ENCODE data around the gene FAM216B.
"Not testable (repeated sequence)": the region's sequence is repeated elsewhere in the genome, so short reads cannot be mapped to it uniquely, and the experiment has no call there.

Gene FAM216B

DNA sequence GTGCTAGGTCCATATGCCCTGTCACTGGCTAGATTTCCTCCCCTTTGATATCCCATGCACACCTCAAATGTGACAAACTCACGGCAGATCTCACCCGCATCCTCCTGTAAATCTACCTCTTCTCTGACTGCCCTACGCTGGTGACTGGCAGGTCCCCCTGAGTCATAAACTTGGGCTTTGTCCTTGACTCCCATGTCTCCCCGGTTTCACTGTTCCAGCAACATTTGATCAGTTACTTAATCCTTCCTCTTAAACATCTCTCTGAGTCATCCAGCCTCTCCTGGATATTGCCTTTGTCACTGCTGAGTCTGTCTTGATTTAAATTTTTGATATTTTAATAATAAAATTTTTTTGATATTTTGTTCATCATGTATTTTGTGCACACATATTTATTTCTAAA lies 26.5 kb downstream of the FAM216B start:
- no peak overlapping the region for H3K4me3 ChIP-seq (ENCODE audit: low read depth in 1 of 2, low read length in 2 of 2)
- H3K27me3 ChIP-seq (ENCODE audit: low read depth, low read length) = no peaks in the 10 kb centered on the region
- no peaks in the 10 kb centered on the region for H3K36me3 ChIP-seq (ENCODE audit: control insufficient read depth in 1 of 2, insufficient read depth in 2 of 2, low read length in 2 of 2)
- no peaks in the 10 kb centered on the region for H3K4me1 ChIP-seq (ENCODE audit: control insufficient read depth in 1 of 2, insufficient read depth in 2 of 2, low read length in 2 of 2)
- H3K9me3 ChIP-seq (ENCODE audit: control insufficient read depth in 1 of 2, low read length in 2 of 2) = no peaks in the 10 kb centered on the region
- H3K27ac ChIP-seq (ENCODE audit: low read length) = no peak overlapping the region

- Histone ChIP-seq H3K27ac (ENCODE audit: low read length) (no peak overlapping the region), H3K27me3 (ENCODE audit: low read depth, low read length) (no peaks in the 10 kb centered on the region), H3K36me3 (ENCODE audit: control insufficient read depth in 1 of 2, insufficient read depth in 2 of 2, low read length in 2 of 2) (no peaks in the 10 kb centered on the region), H3K4me1 (ENCODE audit: control insufficient read depth in 1 of 2, insufficient read depth in 2 of 2, low read length in 2 of 2) (no peaks in the 10 kb centered on the region), H3K9me3 (ENCODE audit: control insufficient read depth in 1 of 2, low read length in 2 of 2) (no peaks in the 10 kb centered on the region), H3K4me3 (ENCODE audit: low read depth in 1 of 2, low read length in 2 of 2) (no peak overlapping the region)
These were observed 27.1 kb downstream of the FAM216B start for GRCh38 chr13:42808341-42808940.

DNA sequence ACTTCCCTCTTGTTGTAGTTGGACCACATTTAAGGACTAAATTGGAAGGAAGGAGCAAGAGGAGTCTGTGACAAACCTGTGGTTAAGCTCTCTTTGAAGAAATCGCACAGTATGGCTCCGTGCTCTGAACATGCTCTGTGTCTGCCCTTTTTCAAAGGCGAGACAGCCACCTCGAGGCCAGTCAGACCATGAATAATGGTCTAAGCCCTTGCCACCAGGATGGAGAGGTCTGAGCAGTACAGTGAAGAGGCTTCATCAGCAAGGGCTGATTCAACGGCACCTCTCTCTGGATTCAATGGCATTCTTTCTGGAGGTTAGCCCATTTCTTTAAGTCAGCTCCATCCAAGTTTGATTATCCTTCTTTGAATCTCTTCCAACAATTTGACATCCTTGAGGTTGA lies 30.9 kb downstream of the FAM216B start:
- Histone ChIP-seq H3K27ac (ENCODE audit: low read length) (no peak overlapping the region), H3K36me3 (ENCODE audit: control insufficient read depth in 1 of 2, insufficient read depth in 2 of 2, low read length in 2 of 2) (no peaks in the 10 kb centered on the region), H3K27me3 (ENCODE audit: low read depth, low read length) (no peaks in the 10 kb centered on the region), H3K9me3 (ENCODE audit: control insufficient read depth in 1 of 2, low read length in 2 of 2) (no peaks in the 10 kb centered on the region), H3K4me3 (ENCODE audit: low read depth in 1 of 2, low read length in 2 of 2) (no peak overlapping the region), H3K4me1 (ENCODE audit: control insufficient read depth in 1 of 2, insufficient read depth in 2 of 2, low read length in 2 of 2) (no peaks in the 10 kb centered on the region)

DNA sequence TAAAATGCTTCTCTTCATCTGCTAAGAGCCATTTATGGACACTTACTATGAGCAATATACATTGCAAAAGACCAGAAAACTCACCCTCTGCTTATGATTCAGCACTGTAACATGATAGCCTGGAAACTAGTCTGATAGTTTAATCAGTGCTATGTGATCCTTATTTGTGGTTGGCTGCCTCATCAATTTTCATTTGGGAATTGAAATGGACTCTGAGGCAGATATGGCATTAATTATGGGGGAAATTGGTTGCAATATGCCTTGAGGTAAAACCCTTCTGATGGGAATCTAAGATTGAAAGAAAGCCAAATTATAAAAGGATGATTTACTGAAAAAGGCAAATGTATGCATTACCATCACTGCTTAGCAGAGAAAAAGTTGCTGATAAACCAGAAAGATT lies 33.5 kb downstream of the FAM216B start:
- Histone ChIP-seq H3K4me1 (ENCODE audit: control insufficient read depth in 1 of 2, insufficient read depth in 2 of 2, low read length in 2 of 2) (no peaks in the 10 kb centered on the region), H3K9me3 (ENCODE audit: control insufficient read depth in 1 of 2, low read length in 2 of 2) (no peaks in the 10 kb centered on the region), H3K27ac (ENCODE audit: low read length) (no peak overlapping the region), H3K27me3 (ENCODE audit: low read depth, low read length) (no peaks in the 10 kb centered on the region), H3K36me3 (ENCODE audit: control insufficient read depth in 1 of 2, insufficient read depth in 2 of 2, low read length in 2 of 2) (no peaks in the 10 kb centered on the region), H3K4me3 (ENCODE audit: low read depth in 1 of 2, low read length in 2 of 2) (no peak overlapping the region)

DNA sequence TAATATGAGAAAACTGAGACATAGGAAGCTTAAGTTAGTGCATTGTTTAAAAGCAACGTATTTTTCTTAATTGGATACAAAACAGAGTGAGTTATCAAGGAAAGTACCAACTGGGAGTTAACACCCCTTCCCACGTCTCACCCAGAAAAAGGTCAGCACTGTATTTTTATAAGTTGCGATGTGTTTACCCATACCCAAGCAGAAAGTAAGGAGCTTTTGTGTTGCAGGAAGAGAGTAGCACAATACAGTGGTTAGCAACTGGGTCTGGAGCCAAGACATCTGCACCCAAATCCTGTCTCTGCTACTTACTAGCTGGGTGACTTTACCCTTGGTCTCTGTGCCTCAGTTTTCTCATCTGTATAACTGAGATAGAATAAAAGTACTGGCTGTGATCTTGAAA lies 34.3 kb downstream of the FAM216B start:
- no peaks in the 10 kb centered on the region for H3K4me1 ChIP-seq (ENCODE audit: control insufficient read depth in 1 of 2, insufficient read depth in 2 of 2, low read length in 2 of 2)
- H3K27me3 ChIP-seq (ENCODE audit: low read depth, low read length) = no peaks in the 10 kb centered on the region
- H3K36me3 ChIP-seq (ENCODE audit: control insufficient read depth in 1 of 2, insufficient read depth in 2 of 2, low read length in 2 of 2) = no peaks in the 10 kb centered on the region

DNA sequence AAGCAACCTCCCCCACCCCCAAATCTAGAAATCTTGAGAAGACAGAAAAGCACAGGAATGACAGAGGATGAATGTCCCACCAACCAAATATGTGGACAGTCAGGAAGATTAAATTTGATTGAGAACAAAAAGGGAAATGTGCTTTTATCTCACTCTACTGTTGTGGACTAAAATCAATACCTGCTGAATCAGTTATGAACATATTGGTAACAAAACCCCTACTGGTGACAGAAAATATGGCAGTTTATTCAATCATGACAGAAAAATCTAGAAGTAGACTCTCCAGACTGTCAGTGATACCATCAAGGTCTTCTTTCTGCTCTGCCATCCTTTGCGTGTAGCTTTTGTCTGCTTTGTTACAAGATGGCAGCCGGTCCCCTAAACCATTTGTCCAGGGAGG lies 35.2 kb downstream of the FAM216B start:
- H3K36me3 ChIP-seq (ENCODE audit: control insufficient read depth in 1 of 2, insufficient read depth in 2 of 2, low read length in 2 of 2) = no peaks in the 10 kb centered on the region

More for the DNA sequence above, 34.3 kb downstream of the FAM216B start:
- H3K9me3 ChIP-seq (ENCODE audit: control insufficient read depth in 1 of 2, low read length in 2 of 2) = no peaks in the 10 kb centered on the region
- H3K4me3 ChIP-seq (ENCODE audit: low read depth in 1 of 2, low read length in 2 of 2) = no peak overlapping the region
- H3K27ac ChIP-seq (ENCODE audit: low read length) = no peak overlapping the region

GRCh38 chr13:42819687-42820086 lies 38.3 kb downstream of the FAM216B start:
- not testable (repeated sequence) for H3K4me3 ChIP-seq (ENCODE audit: low read depth in 1 of 2, low read length in 2 of 2); H3K27ac ChIP-seq (ENCODE audit: low read length); H3K9me3 ChIP-seq (ENCODE audit: control insufficient read depth in 1 of 2, low read length in 2 of 2); H3K36me3 ChIP-seq (ENCODE audit: control insufficient read depth in 1 of 2, insufficient read depth in 2 of 2, low read length in 2 of 2); H3K4me1 ChIP-seq (ENCODE audit: control insufficient read depth in 1 of 2, insufficient read depth in 2 of 2, low read length in 2 of 2); H3K27me3 ChIP-seq (ENCODE audit: low read depth, low read length)

More for the DNA sequence above, 35.2 kb downstream of the FAM216B start:
- no peaks in the 10 kb centered on the region for H3K27me3 ChIP-seq (ENCODE audit: low read depth, low read length)
- H3K9me3 ChIP-seq (ENCODE audit: control insufficient read depth in 1 of 2, low read length in 2 of 2) = no peaks in the 10 kb centered on the region
- H3K4me3 ChIP-seq (ENCODE audit: low read depth in 1 of 2, low read length in 2 of 2) = no peak overlapping the region
- H3K27ac ChIP-seq (ENCODE audit: low read length) = no peak overlapping the region
- no peaks in the 10 kb centered on the region for H3K4me1 ChIP-seq (ENCODE audit: control insufficient read depth in 1 of 2, insufficient read depth in 2 of 2, low read length in 2 of 2)

- no peaks in the 10 kb centered on the region for H3K27me3 ChIP-seq (ENCODE audit: low read depth, low read length)
- no peaks in the 10 kb centered on the region for H3K4me1 ChIP-seq (ENCODE audit: control insufficient read depth in 1 of 2, insufficient read depth in 2 of 2, low read length in 2 of 2)
- peak overlapping the region; percentile 35 for H3K27ac ChIP-seq (ENCODE audit: low read length)
- H3K4me3 ChIP-seq (ENCODE audit: low read depth in 1 of 2, low read length in 2 of 2) = no peak overlapping the region
- H3K9me3 ChIP-seq (ENCODE audit: control insufficient read depth in 1 of 2, low read length in 2 of 2) = no peaks in the 10 kb centered on the region
- no peaks in the 10 kb centered on the region for H3K36me3 ChIP-seq (ENCODE audit: control insufficient read depth in 1 of 2, insufficient read depth in 2 of 2, low read length in 2 of 2)
These were observed 39.1 kb downstream of the FAM216B start for GRCh38 chr13:42820451-42820850.

DNA sequence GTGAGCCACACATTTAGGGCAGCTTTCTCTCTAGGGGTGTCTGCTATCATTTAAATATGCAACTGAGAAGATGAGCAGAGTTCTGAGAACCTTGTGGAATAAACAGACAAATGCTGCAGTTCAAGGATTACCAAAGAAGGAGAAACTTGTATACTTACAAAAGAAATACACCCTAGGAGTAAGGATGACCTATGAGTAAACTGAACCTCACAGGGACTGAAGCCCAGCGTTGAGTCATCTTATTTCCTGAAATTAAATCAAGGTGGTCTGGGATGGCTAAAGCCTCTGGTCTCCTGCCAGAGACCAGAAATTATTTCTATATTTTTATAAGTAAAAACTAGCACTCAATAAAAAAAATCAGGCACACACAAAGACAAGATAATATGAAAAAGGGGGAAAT lies 40.1 kb downstream of the FAM216B start:
- H3K4me1 ChIP-seq (ENCODE audit: control insufficient read depth in 1 of 2, insufficient read depth in 2 of 2, low read length in 2 of 2) = no peaks in the 10 kb centered on the region

DNA sequence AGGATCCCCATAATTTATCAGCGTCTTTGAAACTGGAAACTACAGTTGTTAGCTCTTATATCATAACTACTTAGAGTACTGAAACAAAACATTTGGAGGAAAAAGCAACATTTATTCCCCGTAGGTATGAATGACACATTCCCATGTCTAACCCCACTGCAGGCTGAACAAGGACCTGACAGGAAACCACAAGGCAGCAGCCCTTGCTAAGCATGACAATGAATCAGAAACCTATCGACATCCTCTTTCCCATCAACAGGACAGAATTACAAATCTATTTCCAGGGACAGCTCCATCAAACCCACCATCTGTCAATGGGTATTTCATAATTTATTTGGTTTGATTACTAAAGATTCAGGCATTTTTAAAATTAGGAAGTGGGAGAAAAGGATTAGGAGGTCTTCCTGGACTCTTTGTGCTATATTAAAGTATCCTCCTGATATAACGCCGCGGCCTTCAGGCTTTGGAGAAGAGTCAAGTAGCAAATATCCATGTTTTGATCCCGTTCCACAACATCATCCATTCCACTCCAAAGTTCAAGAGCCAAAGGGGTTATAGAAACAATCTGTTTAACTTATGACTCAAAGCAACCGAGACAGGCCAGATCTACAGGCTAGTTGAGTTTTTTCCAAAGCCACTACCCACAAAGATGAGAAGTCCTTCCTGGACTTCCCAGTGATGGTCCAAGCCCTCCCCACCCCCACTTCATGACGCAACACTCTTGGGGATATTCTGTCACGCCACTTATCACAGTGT lies 51.1 kb downstream of the FAM216B start:
- no peaks in the 10 kb centered on the region for H3K4me1 ChIP-seq (ENCODE audit: control insufficient read depth in 1 of 2, insufficient read depth in 2 of 2, low read length in 2 of 2)
- no peak overlapping the region for H3K4me3 ChIP-seq (ENCODE audit: low read depth in 1 of 2, low read length in 2 of 2)
- H3K27me3 ChIP-seq (ENCODE audit: low read depth, low read length) = no peaks in the 10 kb centered on the region
- H3K9me3 ChIP-seq (ENCODE audit: control insufficient read depth in 1 of 2, low read length in 2 of 2) = no peaks in the 10 kb centered on the region
- no peak overlapping the region for H3K27ac ChIP-seq (ENCODE audit: low read length)
- H3K36me3 ChIP-seq (ENCODE audit: control insufficient read depth in 1 of 2, insufficient read depth in 2 of 2, low read length in 2 of 2) = no peaks in the 10 kb centered on the region

More for the DNA sequence above, 40.1 kb downstream of the FAM216B start:
- Histone ChIP-seq H3K9me3 (ENCODE audit: control insufficient read depth in 1 of 2, low read length in 2 of 2) (no peaks in the 10 kb centered on the region), H3K27me3 (ENCODE audit: low read depth, low read length) (no peaks in the 10 kb centered on the region), H3K36me3 (ENCODE audit: control insufficient read depth in 1 of 2, insufficient read depth in 2 of 2, low read length in 2 of 2) (no peaks in the 10 kb centered on the region), H3K27ac (ENCODE audit: low read length) (no peak overlapping the region), H3K4me3 (ENCODE audit: low read depth in 1 of 2, low read length in 2 of 2) (no peak overlapping the region)

GRCh38 chr13:42834946-42835345 lies 53.6 kb downstream of the FAM216B start:
- H3K4me3 ChIP-seq (ENCODE audit: low read depth in 1 of 2, low read length in 2 of 2) = no peak overlapping the region

More at GRCh38 chr13:42834946-42835345, 53.6 kb downstream of the FAM216B start:
- Histone ChIP-seq H3K27me3 (ENCODE audit: low read depth, low read length) (no peaks in the 10 kb centered on the region), H3K27ac (ENCODE audit: low read length) (no peak overlapping the region), H3K36me3 (ENCODE audit: control insufficient read depth in 1 of 2, insufficient read depth in 2 of 2, low read length in 2 of 2) (no peaks in the 10 kb centered on the region), H3K4me1 (ENCODE audit: control insufficient read depth in 1 of 2, insufficient read depth in 2 of 2, low read length in 2 of 2) (no peaks in the 10 kb centered on the region), H3K9me3 (ENCODE audit: control insufficient read depth in 1 of 2, low read length in 2 of 2) (no peaks in the 10 kb centered on the region)
